ACHN (cell line): ENCODE measurements around the gene ZNF728.
"Not testable (repeated sequence)": the region's sequence is repeated elsewhere in the genome, so short reads cannot be mapped to it uniquely, and the experiment has no call there.

ENCODE experiments used
- DNase-seq: peaks from one replicate; pipeline ENCODE4 v3.0.0-alpha.2; 2015
- in situ Hi-C: cut with HindIII; loops from 2 replicates; pipeline ENCODE4 v1.10.0; 2017; ENCODE audit warnings: low sequenced_read_pairs, low pct_ligation_motif_present, low pct_unique_long_range_greater_than_20kb

ZNF728 gene

DNA sequence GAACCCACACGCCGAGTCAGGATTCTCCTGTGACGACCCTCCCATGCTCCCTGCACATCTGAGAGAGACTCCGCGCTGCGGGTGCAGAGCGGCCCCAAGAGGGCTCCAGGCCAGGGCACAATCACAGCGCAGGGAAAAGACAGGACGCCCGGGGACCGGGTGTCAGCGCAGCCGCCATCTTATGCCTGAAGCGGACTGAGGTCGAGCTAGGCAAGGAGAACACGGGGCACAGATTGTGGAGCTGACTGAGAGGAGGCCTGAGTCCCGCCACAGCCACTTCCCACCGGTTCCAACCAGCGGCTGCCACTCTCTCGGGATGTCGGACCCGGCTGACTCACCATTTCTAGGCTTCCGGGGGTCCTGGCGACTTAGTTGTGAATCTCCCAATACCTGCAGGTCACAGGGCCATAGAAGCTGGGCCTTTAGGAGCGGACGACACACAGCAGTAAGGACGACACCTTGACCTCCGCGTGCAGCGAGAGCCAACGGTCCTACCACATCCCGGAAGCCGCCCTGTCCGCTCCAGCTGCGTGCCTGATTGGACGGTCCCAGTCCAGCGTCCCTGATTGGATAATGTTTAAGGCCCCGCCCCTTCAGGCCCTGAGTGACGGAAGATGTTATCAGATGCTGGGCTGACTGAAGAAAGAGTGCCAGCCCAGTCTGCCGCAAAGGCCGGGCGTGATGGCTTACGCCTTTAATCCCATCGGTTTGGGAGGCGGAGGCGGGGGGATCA is at the start of gene ZNF728:
ZNF728 (minus strand) TSS at position 487 of the 733 bp plus-strand sequence; CDS start at position 341, 146 bp downstream.
- in situ Hi-C loops, result no loop called here
- DNase-seq, result no peak

DNA sequence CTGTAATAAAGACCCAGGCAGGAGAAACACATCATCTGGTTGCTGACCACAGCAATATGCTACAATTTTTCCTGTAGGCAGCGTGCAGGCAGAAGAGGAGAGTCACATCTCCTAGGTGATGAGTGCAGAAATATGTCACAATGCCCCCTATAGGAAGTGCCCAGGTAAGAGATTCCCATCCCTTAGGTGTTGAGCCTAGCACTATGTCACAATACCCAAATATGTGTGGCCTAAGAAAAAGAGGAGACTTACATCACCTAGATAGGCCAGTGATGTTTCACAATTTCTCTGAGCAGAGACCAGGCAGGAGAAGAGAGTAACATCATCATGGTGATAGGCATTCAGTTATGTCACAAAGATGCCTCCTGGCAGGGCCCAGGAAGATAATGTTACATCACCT is 49.4 kb upstream of the ZNF728 start:
- DNase-seq, result no peak
- in situ Hi-C loops, result no loop called here

DNA sequence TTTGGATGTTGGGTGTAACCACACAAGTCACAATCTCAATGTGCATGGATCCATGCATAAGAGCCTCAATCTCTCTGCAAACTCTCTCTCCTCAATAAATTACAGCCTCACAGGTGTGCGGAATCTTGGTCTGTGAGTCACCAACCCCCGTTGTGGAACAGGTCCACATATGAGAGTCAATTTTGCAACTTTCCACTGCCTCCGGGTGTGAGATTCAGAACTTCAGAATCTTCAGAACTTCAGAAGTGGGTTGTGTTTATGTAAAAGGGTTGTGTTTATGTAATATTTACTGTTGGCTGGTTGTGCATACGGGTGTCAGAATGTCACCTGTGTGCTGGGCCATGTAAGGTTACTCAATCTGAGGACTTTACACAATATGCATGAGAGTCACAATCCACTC is 46.3 kb upstream of the ZNF728 start:
- DNase-seq, result no peak
- in situ Hi-C loops, result no loop called here

DNA sequence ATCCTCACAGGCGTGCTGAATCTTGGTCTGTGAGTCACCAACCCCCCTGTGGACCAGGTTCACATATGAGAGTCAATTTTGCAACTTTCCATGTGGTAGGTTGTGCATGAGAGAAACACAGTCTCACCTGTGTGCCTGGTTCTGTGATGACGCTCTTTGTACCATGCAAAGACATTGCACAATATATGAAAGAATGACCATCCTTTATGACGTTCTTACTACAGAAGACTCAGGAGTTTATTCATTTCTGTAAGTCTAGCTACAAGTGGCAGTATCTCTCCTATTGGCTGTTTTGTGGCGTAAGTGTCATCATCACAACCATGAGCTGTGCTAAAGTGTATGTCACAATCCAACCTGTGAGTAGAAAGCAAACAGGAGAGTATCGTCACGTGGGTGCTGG is 43.8 kb upstream of the ZNF728 start:
- DNase-seq, result no peak
- in situ Hi-C loops, result no loop called here

DNA sequence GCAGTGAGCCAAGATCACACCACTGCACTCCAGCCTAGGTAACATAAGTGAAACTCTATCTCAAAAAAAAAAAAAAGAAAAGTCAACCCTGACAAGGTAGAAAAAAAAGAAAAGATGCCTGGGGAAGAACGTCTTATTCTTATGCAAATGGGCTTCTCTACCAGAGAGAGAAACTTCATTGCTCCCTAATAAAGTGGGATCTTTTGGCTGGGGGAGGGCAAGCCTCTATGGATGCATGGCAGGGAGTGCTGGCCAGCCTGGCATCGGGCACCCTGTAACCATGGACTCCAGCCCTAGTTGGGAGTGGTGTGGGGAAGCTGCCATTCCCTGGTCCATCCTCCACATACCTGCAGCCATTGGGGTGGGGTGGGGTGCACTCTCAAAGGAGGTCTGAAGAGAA is 30.7 kb upstream of the ZNF728 start:
- in situ Hi-C loops, result no loop called here

DNA sequence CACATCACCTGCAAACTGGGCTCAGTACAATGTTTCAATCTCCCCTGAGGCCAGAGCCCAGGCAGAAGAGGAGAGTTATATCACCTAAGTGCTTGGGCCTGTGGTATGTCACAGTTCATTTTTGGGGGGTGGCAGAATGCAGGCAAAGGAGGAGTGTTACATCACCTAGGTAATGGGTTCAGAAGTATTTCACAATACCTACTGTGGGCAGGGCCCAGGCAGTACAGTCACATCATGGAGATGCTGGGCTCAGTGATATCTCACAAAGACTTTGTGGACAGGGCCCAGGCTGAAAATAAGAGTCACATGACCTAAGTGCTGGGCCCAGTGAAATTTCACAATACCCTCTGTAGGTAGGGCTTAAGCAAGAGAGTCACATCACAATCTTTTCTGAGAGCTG is 12.7 kb upstream of the ZNF728 start:
- in situ Hi-C loops, result no loop called here
- DNase-seq, result no peak

More for the DNA sequence above, 30.7 kb upstream of the ZNF728 start:
- no peak for DNase-seq

DNA sequence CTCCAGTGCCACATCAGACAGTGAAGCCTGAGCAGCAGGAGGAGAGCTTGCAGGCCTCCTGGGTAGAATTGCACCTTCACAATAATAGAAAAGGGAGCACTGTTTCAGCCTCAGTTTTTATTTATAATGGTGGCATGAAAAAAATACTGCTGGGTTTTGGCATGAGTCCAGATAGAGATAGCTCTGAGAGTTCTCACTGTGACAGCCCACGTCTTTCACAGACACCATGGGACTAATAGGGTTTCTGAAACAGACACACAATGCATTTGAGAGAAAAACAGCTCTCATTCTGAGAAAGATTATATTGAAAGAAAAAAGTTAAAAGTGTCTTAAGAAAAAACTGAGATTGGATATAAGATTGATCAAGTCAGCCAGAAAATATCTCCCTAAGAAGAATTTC is 8.0 kb downstream of the ZNF728 start:
- in situ Hi-C loops, DNase-seq: not testable (repeated sequence)

DNA sequence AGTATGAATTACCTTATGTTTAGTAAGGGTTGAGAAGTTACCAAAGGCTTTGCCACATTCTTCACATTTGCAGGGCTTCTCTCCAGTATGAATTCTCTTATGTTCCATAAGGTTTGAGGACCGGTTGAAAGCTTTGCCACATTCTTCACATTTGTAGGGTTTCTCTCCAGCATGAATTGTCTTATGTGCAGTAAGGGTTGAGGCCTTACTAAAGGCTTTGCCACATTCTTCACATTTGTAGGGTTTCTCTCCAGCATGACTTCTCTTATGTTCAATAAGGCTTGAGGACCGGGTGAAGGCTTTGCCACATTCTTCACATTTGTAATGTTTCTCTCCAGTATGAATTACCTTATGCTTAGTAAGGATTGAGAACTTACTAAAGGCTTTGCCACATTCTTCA is 26.7 kb downstream of the ZNF728 start:
- no peak for DNase-seq
- in situ Hi-C loops, result no loop called here

DNA sequence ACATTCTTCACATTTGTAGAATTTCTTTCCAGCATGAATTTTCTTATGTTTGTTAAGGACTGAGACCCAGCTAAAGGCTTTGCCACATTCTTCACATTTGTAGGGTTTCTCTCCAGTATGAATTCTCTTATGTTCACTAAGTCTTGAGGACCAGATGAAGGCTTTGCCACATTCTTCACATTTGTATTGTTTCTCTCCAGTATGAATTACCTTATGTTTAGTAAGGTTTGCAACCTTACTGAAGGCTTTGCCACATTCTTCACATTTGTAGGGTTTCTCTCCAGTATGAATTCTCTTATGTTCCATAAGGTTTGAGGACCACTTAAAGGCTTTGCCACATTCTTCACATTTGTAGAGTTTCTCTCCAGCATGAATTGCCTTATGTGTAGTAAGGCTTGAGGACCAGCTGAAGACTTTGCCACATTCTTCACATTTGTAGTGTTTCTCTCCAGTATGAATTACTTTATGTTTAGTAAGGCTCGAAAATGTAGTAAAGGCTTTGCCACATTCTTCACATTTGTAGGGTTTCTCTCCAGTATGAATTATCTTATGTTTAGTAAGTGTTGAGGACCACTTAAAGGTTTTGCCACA is 27.3 kb downstream of the ZNF728 start:
- DNase-seq, in situ Hi-C loops: not testable (repeated sequence)

DNA sequence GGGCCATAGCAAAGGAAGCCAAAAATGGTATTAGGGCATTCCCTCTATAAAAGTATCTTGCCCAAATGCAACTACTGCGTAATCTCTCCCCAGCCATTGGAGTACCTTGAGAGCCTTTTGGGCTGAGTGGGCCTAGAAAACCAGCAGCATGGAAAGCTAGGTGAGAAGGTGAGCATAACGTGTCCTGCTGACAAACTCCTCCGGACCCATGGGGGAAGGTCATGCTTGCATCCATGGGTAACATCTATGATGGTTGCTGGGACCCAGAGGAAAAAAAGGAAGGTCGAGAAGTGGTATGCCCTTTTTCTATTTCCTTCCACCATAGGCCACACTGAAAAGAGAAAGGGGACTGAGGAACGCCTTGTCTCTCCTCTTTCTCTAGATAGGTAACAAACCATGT is 57.4 kb downstream of the ZNF728 start:
- in situ Hi-C loops, result no loop called here
- peak; percentile 4 for DNase-seq

DNA sequence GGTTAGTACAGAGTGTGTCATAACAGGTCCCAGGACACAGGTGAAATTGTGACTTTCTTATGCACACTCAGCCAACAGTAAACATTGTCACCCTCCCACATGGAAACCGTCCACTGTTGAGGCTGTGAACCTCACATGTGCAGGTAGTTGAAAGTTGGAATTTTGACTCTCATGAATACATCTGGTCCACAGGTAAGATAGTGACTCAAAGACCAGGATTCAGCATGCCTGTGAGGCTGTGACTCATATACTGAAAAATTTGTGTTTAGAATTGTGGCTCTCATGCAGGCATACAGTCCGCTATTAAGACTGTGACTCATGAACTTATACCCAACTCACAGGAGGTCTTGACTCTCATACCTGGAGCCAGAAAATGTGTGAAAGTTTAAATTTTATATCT is 67.8 kb downstream of the ZNF728 start:
- DNase-seq, result no peak
- in situ Hi-C loops, result no loop called here

DNA sequence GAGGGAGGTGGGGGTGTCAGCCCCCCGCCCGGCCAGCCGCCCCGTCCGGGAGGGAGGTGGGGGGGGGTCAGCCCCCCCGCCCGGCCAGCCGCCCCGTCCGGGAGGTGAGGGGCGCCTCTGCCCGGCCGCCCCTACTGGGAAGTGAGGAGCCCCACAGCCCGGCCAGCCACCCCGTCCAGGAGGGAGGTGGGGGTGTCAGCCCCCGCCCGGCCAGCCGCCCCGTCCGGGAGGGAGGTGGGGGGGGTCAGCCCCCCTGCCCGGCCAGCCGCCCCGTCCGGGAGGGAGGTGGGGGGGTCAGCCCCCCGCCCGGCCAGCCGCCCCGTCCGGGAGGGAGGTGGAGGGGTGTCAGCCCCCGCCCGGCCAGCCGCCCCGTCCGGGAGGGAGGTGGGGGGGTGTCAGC is 75.4 kb downstream of the ZNF728 start:
- in situ Hi-C loops, DNase-seq: not testable (repeated sequence)

DNA sequence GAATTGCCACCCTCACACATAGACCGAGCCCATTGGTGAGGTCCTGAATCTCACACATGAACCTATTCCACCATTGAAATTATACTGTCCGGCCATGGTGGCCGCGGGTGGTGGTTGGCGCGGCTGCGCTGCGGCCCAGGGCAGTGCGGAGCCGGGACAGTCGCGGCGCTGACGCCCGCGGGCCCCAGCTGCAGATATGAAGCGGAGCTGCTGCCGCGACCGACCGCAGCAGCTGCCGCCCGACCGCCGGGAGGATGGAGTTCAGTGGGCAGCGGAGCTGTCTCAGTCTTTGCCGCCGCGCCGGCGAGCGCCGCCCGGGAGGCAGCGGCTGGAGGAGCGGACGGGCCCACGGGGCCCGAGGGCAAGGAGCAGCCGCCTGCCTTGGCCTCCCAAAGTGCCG is 77.8 kb downstream of the ZNF728 start:
- DNase-seq, in situ Hi-C loops: not testable (repeated sequence)
